ENCODE results near the gene CRYBG2.
"Not testable (repeated sequence)": the region's sequence is repeated elsewhere in the genome, so short reads cannot be mapped to it uniquely, and the experiment has no call there.

CRYBG2 gene

GRCh38 chr1:26317146-26317545 is 36.8 kb downstream of the CRYBG2 start:
- no peak for FAIRE-seq

- no peak for FAIRE-seq
Observed at GRCh38 chr1:26315874-26316850, 37.8 kb downstream of the CRYBG2 start.

GRCh38 chr1:26314501-26314900 is 39.4 kb downstream of the CRYBG2 start:
- FAIRE-seq: no peak

GRCh38 chr1:26307966-26308899 is 45.7 kb downstream of the CRYBG2 start:
- not testable (repeated sequence) for FAIRE-seq

GRCh38 chr1:26307363-26307781 is 46.6 kb downstream of the CRYBG2 start:
- FAIRE-seq: no peak

- FAIRE-seq: no peak
Observed at GRCh38 chr1:26306290-26307229, 47.4 kb downstream of the CRYBG2 start, which contains the start of gene UBXN11. TSS of gene UBXN11 (minus strand) at chr1:26306636. CDS start at chr1:26302883, 3,753 bp downstream.

GRCh38 chr1:26305667-26306289 is 48.2 kb downstream of the CRYBG2 start:
- no peak for FAIRE-seq

- FAIRE-seq: no peak
Observed at GRCh38 chr1:26302733-26303405, 51.1 kb downstream of the CRYBG2 start.

GRCh38 chr1:26300578-26301275 is 53.2 kb downstream of the CRYBG2 start:
- no peak for FAIRE-seq

GRCh38 chr1:26297791-26298124 is 56.2 kb downstream of the CRYBG2 start:
- no peak for FAIRE-seq

- no peak for FAIRE-seq
Observed at GRCh38 chr1:26297057-26297790, 56.7 kb downstream of the CRYBG2 start.

- no peak for FAIRE-seq
Observed at GRCh38 chr1:26296340-26297056, 57.4 kb downstream of the CRYBG2 start.

- no peak for FAIRE-seq
Observed at GRCh38 chr1:26295194-26296138, 58.5 kb downstream of the CRYBG2 start.

GRCh38 chr1:26293911-26294463 is 59.9 kb downstream of the CRYBG2 start:
- FAIRE-seq: no peak

- not testable (repeated sequence) for FAIRE-seq
Observed at GRCh38 chr1:26292735-26293134, 61.2 kb downstream of the CRYBG2 start.

- no peak for FAIRE-seq
Observed at GRCh38 chr1:26291939-26292338, 62.0 kb downstream of the CRYBG2 start.

GRCh38 chr1:26291433-26291832 is 62.5 kb downstream of the CRYBG2 start:
- FAIRE-seq: no peak
